Adrenal gland (tissue), 12 donors: ENCODE results near the gene VSIG10L2. TPM values are rescaled to one million over a fixed set of nuclear protein-coding genes. Genes with fewer than 3 reads are reported as not detected.

Source experiments
- DNase-seq, 7 donors: peaks; one replicate each; pipeline ENCODE4 v3.0.0-alpha.2; 2019 to 2020
- H3K27ac ChIP-seq, 5 donors: fragments of 200-600 bp; sonication (generic) in 4 of 5; 1 replicate in 3 of 5; 2 replicates in 2 of 5; pipeline versions ENCODE4 v1.5.1 to v1.8.0; 2016 to 2020; ENCODE audit warnings: mild to moderate bottlenecking in 1 of 5
- H3K27me3 ChIP-seq: fragments of 200-600 bp; 2 replicates; pipeline ENCODE4 v1.8.0; 2021
- H3K36me3 ChIP-seq, 2 donors: fragments of 200-600 bp; replicated peaks in 1 of 2; 1 replicate in 1 of 2; 2 replicates in 1 of 2; pipeline versions ENCODE4 v1.5.1 to v1.8.0; 2018 to 2022
- H3K4me1 ChIP-seq, 2 donors: fragments of 200-600 bp; replicated peaks in 1 of 2; 1 replicate in 1 of 2; 2 replicates in 1 of 2; pipeline versions ENCODE4 v1.5.1 to v1.8.0; 2018 to 2021
- H3K4me3 ChIP-seq, 4 donors: fragments of 200-600 bp; sonication (generic) in 3 of 4; one replicate each; pipeline ENCODE4 v1.5.1; 2016 to 2018
- H3K9me3 ChIP-seq, 3 donors: fragments of 200-600 bp; sonication (generic) in 1 of 3; replicated peaks in 1 of 3; 1 replicate in 2 of 3; 2 replicates in 1 of 3; pipeline versions ENCODE4 v1.5.1 to v1.8.0; 2016 to 2021
- CTCF ChIP-seq, 6 experiments: fragments of 450-650 bp in 4 of 6; fragments of 200-600 bp in 2 of 6; sonication (generic) in 1 of 6; IDR thresholded peaks; 1 replicate in 5 of 6; 2 replicates in 1 of 6; pipeline versions ENCODE4 v1.5.1 to v1.8.0; 2016 to 2021; ENCODE audit warnings: antibody characterized with exemption in 6 of 6, mild to moderate bottlenecking in 2 of 6, moderate library complexity in 1 of 6
- POLR2A ChIP-seq, 2 donors: fragments of 450-650 bp; IDR thresholded peaks; one replicate each; pipeline ENCODE4 v1.6.1; 2017; ENCODE audit warnings: antibody characterized with exemption in 2 of 2, mild to moderate bottlenecking in 2 of 2, moderate library complexity in 1 of 2
- WGBS, 4 donors: extraction: QIAGEN DNeasy Blood & Tissue Kit in 2 of 4; methylation state at CpG; one replicate each; pipeline versions ENCODE4 v1.1.5 to v1.1.7; 2013 to 2017; 5-methylcytosine and 5-hydroxymethylcytosine counted together
- intact Hi-C, 2 donors: fragments of 100-400 bp; cut with DNase I; formaldehyde crosslinking; loops; one replicate each; pipeline versions ENCODE4 v1.14.1 to v1.15.0; 2022 to 2023
- polyA plus RNA-seq, 3 donors: library from polyadenylated mRNA; stranded (reverse); fragments of 200-250 nt in 2 of 3; fragments of 350-450 nt in 1 of 3; fragmentation: Illumina TruSeq in 1 of 3; extraction: RNeasy Lipid Tissue Mini Kit (QIAGEN cat#74804) in 1 of 3; gene quantifications; one replicate each; pipeline ENCODE4 v1.2.3, GENCODE V29; 2013 to 2014
- total RNA-seq, 9 donors: library from RNA; depleted of rRNA in 4 of 9; stranded (reverse); fragments of >200 nt in 4 of 9; fragments of 120-200 nt in 1 of 9; fragmentation: NEBNext Ultra II Directional in 1 of 9; extraction: Animal tissue kit (Norgen Biotek cat#: 25700) in 1 of 9; gene quantifications; one replicate each; pipeline versions ENCODE4 v1.1.0 to v1.2.4, GENCODE V29; 2013 to 2023
- donor health status: healthy with polysubstance abuse.
- donor health status: Bipolar disorder and iron deficiency.
- donor health status: DM: yes; HTN: yes; CAD: no.
- donor health status: DM: no; HTN: no; CAD: no.
- donor health status: DM: no; HTN: no; CAD: no.
- donor health status: DM: yes; HTN: yes; CAD: no.

The VSIG10L2 gene
- total and polyA plus RNA-seq, 12 donors = 0.08 to 0.44 TPM; not detected in 10

GRCh38 chr11:125952973-125953372, 7.1 kb downstream of the VSIG10L2 start:
- WGBS, 4 donors = 42 to 55% (median 54%) methylated on average over 5 to 7 of the region's 7 CpGs
- Histone ChIP-seq H3K27ac (peak overlapping the region in 1 of 5 donors; percentile 55), H3K4me3 (no peak overlapping the region), H3K27me3 (no peaks in the 10 kb centered on the region), H3K36me3 (no peaks in the 10 kb centered on the region), H3K4me1 (peaks cover 0 to 3% of the 10 kb centered on the region in 2 donors), H3K9me3 (no peaks in the 10 kb centered on the region)
- TF ChIP-seq CTCF (IDR thresholded peaks at IDR 0.05) (no peak), POLR2A (IDR thresholded peaks at IDR 0.05) (no peak)
- intact Hi-C loops = no loop called here
- DNase-seq = peak in 3 of 7 donors; percentile 7 to 75 (median 29)

GRCh38 chr11:125953401-125953935, 7.6 kb downstream of the VSIG10L2 start:
- intact Hi-C loops = no loop called here
- no peak overlapping the region for H3K4me3 ChIP-seq
- no peak for DNase-seq
- no peaks in the 10 kb centered on the region for H3K36me3 ChIP-seq
- no peaks in the 10 kb centered on the region for H3K27me3 ChIP-seq
- 78 to 86% (median 85%) methylated on average over 11 to 20 of the region's 20 CpGs for WGBS, 4 donors
- TF ChIP-seq CTCF (IDR thresholded peaks at IDR 0.05) = no peak
- no peak for TF ChIP-seq POLR2A (IDR thresholded peaks at IDR 0.05)
- peak overlapping the region in 1 of 5 donors; percentile 55 for H3K27ac ChIP-seq
- H3K4me1 ChIP-seq = peaks cover 0 to 3% of the 10 kb centered on the region in 2 donors
- no peaks in the 10 kb centered on the region for H3K9me3 ChIP-seq

- Histone ChIP-seq H3K27ac (no peak overlapping the region), H3K4me3 (no peak overlapping the region), H3K36me3 (no peaks in the 10 kb centered on the region), H3K4me1 (peaks cover 0 to 3% of the 10 kb centered on the region in 2 donors), H3K27me3 (no peaks in the 10 kb centered on the region), H3K9me3 (no peaks in the 10 kb centered on the region)
- intact Hi-C loops = no loop called here
- DNase-seq = no peak
- TF ChIP-seq CTCF (IDR thresholded peaks at IDR 0.05) (no peak), POLR2A (IDR thresholded peaks at IDR 0.05) (no peak)
- 85 to 95% (median 89%) methylated on average over 16 to 21 of the region's 21 CpGs for WGBS, 4 donors
Measured at GRCh38 chr11:125954123-125954944, 8.5 kb downstream of the VSIG10L2 start.

- WGBS, 4 donors = 81 to 92% (median 88%) methylated on average over 11 to 15 of the region's 15 CpGs
- intact Hi-C loops = no loop called here
- Histone ChIP-seq H3K9me3 (no peaks in the 10 kb centered on the region), H3K27ac (no peak overlapping the region), H3K4me3 (no peak overlapping the region), H3K36me3 (no peaks in the 10 kb centered on the region), H3K27me3 (no peaks in the 10 kb centered on the region), H3K4me1 (peaks cover 0 to 3% of the 10 kb centered on the region in 2 donors)
- TF ChIP-seq CTCF (IDR thresholded peaks at IDR 0.05) (no peak), POLR2A (IDR thresholded peaks at IDR 0.05) (no peak)
- DNase-seq = no peak
Measured at GRCh38 chr11:125954945-125955640, 9.2 kb downstream of the VSIG10L2 start.
